AG10803 (cell line): ENCODE data around the gene RRP8.

Experiments
- DNase-seq: peaks from one replicate; pipeline ENCODE4 v3.0.0; 2010; ENCODE audit warnings: low read depth
- H3K4me3 ChIP-seq: 2 replicates; pipeline ENCODE4 v1.5.1; 2011; ENCODE audit warnings: mild to moderate bottlenecking, low read length, control low read depth
- TF ChIP-seq, protein P1 (sequence below): conservative IDR thresholded peaks from 2 replicates; pipeline ENCODE4 v1.5.1; 2011; ENCODE audit warnings: mild to moderate bottlenecking, low read length, control low read depth, inconsistent platforms

RRP8 gene

DNA sequence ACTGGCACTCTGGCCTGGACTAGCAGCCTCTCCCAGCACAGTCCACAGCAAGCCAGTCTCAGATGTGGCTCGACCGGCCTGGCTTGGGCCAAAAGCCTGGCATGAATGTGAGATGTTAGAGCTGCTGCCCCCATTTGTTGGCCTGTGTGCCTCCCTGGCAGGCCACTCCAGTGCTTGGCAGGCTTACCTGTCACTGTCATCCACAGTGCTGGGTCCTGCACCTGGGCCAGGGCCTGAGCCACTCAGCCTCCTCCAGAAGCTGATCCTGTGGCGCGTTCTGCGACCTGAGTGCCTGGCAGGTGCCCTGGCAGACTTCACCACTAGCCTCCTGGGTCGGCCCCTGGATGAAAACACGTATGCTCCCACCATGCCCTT is 36.1 kb downstream of the RRP8 start:
- no peak for DNase-seq
- H3K4me3 ChIP-seq = no peak overlapping the region
- TF ChIP-seq, protein P1, sequence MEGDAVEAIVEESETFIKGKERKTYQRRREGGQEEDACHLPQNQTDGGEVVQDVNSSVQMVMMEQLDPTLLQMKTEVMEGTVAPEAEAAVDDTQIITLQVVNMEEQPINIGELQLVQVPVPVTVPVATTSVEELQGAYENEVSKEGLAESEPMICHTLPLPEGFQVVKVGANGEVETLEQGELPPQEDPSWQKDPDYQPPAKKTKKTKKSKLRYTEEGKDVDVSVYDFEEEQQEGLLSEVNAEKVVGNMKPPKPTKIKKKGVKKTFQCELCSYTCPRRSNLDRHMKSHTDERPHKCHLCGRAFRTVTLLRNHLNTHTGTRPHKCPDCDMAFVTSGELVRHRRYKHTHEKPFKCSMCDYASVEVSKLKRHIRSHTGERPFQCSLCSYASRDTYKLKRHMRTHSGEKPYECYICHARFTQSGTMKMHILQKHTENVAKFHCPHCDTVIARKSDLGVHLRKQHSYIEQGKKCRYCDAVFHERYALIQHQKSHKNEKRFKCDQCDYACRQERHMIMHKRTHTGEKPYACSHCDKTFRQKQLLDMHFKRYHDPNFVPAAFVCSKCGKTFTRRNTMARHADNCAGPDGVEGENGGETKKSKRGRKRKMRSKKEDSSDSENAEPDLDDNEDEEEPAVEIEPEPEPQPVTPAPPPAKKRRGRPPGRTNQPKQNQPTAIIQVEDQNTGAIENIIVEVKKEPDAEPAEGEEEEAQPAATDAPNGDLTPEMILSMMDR = no peak

DNA sequence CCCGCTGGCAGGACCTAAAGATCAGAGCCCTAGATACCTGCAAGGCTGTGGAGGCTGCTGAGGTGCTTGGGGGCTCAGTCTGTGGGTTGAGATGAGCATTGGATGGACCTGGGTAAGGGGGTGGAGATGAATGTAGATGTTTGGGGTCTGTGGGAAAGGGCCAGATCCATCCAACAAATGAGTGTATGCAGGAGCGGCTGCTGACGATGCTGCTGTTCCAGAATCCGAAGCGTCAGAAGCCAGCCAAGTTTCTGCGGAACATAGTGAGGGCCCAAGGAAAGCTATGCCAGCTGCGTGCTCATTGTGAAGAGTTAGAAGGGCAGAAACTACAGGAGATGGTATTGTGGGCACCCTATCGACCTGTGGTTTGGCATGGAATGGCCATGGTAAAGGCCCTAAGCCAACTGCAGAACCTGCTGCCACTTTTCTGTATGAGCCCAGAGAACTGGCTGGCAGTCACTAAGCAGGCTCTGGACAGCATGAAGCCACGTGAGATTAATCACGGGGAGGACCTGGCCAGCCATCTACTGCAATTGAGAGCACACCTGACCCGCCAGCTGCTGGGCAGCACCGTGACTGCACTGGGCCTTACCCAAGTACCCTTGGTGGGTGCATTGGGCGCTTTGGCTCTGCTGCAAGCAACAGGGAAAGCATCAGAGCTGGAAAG is 36.6 kb downstream of the RRP8 start:
- TF ChIP-seq, protein P1 = no peak
- DNase-seq = no peak
- H3K4me3 ChIP-seq = no peak overlapping the region

DNA sequence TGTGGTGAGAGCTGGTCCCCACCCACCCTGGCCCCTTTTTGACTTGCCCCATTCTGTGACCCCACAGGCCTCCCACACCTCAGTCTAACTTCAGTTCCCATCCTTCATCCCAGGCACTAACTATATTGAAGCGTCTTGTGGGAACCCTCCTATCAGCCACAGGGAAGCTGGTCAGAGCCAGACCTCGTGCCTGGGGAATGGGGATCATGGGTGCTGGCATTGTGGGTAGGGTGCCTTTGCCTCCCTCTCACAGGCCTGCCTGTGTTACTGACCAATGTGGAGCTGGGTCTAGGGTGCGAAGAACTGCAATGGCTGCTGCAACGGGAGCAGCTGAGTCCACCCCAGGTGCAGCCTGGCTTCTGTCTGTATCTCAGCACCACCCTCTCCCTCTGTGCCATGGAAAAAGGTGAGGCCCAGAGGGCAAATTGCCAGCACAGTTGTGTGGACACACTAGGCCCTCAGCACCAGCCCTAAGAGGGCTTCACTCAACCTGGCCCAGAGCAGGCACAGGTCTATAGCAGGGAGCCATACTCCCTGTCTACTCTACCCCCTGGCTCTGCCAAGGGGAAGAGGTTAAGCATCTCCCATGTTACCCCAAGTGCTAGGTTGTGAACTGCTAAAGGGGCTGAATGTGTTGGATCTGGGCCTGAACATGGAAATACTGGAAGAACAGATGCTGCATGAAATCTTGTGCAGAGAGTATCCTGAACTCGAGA is 37.3 kb downstream of the RRP8 start:
- TF ChIP-seq, protein P1 = no peak
- no peak for DNase-seq
- H3K4me3 ChIP-seq = no peak overlapping the region

DNA sequence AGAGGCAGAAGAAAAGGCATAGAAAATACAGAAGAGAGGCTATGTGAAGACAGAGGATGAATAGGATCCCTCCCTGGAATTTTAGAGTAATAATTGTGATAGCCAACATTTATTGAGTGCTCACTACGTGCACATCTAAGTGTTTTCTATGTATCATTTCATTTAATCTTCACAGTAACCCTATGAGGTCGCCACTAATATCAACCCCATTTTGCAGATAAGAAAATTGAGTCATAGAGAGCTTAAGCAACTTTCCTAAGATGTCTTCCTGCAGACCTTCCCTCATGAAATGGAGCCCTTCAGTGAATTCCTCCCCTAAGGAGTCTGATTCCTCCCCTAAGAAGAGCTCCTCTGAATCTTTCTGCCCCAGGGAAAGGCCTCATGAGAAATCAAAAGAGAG is 38.1 kb downstream of the RRP8 start:
- TF ChIP-seq, protein P1 = no peak
- DNase-seq = no peak
- no peak overlapping the region for H3K4me3 ChIP-seq

DNA sequence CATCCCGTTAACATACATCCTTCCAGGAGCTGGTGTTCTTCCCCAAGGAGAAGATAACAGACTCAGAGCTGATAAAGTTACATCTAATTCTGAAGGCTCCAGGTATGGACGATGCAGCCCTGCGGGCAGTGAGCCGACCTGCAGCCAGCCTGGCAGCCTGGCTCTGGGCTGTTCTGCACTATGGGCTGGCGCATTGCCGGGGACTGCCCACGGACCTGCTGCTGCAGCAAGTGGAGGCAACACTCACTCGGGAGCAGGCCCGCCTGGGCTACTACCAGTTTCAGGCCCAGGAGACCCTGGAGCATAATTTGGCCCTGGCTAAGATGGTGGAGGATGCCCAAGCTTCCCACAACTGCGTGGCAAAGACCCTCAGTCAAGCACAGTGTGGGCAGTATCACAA is 39.7 kb downstream of the RRP8 start:
- no peak for DNase-seq
- no peak overlapping the region for H3K4me3 ChIP-seq
- TF ChIP-seq, protein P1 = no peak

DNA sequence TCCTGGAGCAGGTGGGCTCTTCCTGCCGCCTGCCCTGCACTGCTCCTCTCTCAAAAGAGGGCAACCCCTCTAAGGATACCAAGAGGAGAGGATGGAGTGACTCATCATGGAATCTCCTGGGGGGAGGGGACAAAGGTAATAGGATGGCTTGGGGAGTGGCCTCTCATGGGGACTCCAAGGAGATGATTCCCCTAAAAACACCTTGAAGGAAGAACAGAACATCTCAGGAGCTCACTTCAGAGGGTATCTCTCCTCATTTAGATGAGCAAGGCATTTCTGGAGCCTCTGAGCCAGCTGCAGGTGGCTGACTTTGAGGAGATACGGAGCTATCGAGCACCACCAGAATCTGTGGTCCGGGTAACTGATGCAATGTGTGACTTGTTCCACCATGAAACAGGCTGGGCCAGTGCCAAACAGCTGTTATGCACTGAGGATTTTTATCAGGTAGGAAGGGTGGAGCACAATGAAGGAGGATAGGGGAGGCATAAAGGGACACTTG is 40.2 kb downstream of the RRP8 start:
- TF ChIP-seq, protein P1 = no peak
- DNase-seq = no peak

DNA sequence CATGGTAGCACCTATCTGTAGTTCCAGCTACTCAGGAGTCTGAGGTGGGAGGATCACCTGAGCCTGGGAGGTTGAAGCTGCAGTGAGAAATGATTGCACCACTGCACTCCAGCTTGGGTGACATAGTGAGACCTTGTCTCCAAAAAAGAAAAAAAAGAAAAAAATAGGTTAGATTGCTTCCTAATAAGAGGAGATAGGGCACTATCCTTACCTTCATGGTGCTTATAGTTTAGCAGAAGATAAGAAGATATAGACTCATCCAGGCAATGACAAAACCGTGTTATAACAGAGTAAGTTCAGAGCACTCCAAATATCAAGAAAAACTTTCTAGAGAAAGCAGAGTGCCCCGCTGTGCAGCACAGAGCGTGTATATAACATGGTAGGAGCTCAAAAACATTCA is 42.1 kb downstream of the RRP8 start:
- TF ChIP-seq, protein P1 = no peak
- DNase-seq = no peak
- no peak overlapping the region for H3K4me3 ChIP-seq

More for the DNA sequence above, 40.2 kb downstream of the RRP8 start:
- no peak overlapping the region for H3K4me3 ChIP-seq
